Fibroblast of lung (primary cell): ENCODE results near the gene DGAT2. TPM values are rescaled to one million over a fixed set of nuclear protein-coding genes. Genes with fewer than 3 reads are reported as not detected.
A peak's percentile ranks its signal among the peaks of the same experiment; 100 is the strongest.

Experiments used
- DNase-seq, 2 donors: peaks; one replicate each; pipeline versions ENCODE4 v3.0.0 to v3.0.0-alpha.2; 2010; ENCODE audit warnings: low read depth in 2 of 2
- H2AFZ ChIP-seq: 2 replicates; pipeline ENCODE4 v1.5.1; 2012; ENCODE audit warnings: low read length, control low read depth, inconsistent platforms
- H3K27ac ChIP-seq: 2 replicates; pipeline ENCODE4 v1.5.1; 2011; ENCODE audit warnings: low read length, control low read depth; ENCODE audit not compliant: insufficient read depth
- H3K27me3 ChIP-seq: 2 replicates; pipeline ENCODE4 v1.5.1; 2011; ENCODE audit warnings: mild to moderate bottlenecking, low read length; ENCODE audit not compliant: control insufficient read depth, insufficient read depth
- H3K36me3 ChIP-seq: 2 replicates; pipeline ENCODE4 v1.5.1; 2011; ENCODE audit warnings: low read length; ENCODE audit not compliant: control insufficient read depth, insufficient read depth
- H3K4me1 ChIP-seq: 2 replicates; pipeline ENCODE4 v1.5.1; 2011; ENCODE audit warnings: low read length; ENCODE audit not compliant: control insufficient read depth, insufficient read depth; ENCODE audit errors: extremely low read depth
- H3K4me2 ChIP-seq: 2 replicates; pipeline ENCODE4 v1.5.1; 2011; ENCODE audit warnings: low read length, control low read depth; ENCODE audit not compliant: insufficient read depth; ENCODE audit errors: extremely low read depth
- H3K4me3 ChIP-seq, 4 experiments: fragments of 200-600 bp in 1 of 4; sonication (generic) in 1 of 4; replicated peaks in 1 of 4; 2 replicates each; pipeline ENCODE4 v1.5.1; 2011 to 2016; ENCODE audit warnings: low read length in 4 of 4, low read depth in 3 of 4, mild to moderate bottlenecking in 3 of 4, control low read depth in 2 of 4, inconsistent platforms in 1 of 4, mixed read lengths in 1 of 4; ENCODE audit not compliant: insufficient read depth in 1 of 4; ENCODE audit errors: control extremely low read depth in 1 of 4
- H3K79me2 ChIP-seq: 2 replicates; pipeline ENCODE4 v1.5.1; 2012; ENCODE audit warnings: mild to moderate bottlenecking, low read length, inconsistent platforms; ENCODE audit not compliant: control insufficient read depth, insufficient read depth
- H3K9ac ChIP-seq: 2 replicates; pipeline ENCODE4 v1.5.1; 2011; ENCODE audit warnings: mild to moderate bottlenecking, low read length, control low read depth; ENCODE audit not compliant: insufficient read depth
- H3K9me3 ChIP-seq: 2 replicates; pipeline ENCODE4 v1.5.1; 2012; ENCODE audit warnings: low read depth, low read length; ENCODE audit not compliant: control insufficient read depth, insufficient read depth
- H4K20me1 ChIP-seq: 2 replicates; pipeline ENCODE4 v1.5.1; 2011; ENCODE audit warnings: low read length; ENCODE audit not compliant: control insufficient read depth, insufficient read depth; ENCODE audit errors: extremely low read depth
- CTCF ChIP-seq, 2 donors: IDR thresholded peaks in 1 of 2; conservative IDR thresholded peaks in 1 of 2; 1 replicate in 1 of 2; 2 replicates in 1 of 2; pipeline ENCODE4 v1.5.1; 2011 to 2012; ENCODE audit warnings: low read length in 2 of 2, control low read depth in 1 of 2, inconsistent platforms in 1 of 2, low read depth in 1 of 2, mild to moderate bottlenecking in 1 of 2
- EZH2 ChIP-seq: IDR thresholded peaks from 2 replicates; pipeline ENCODE4 v1.5.1; 2012; ENCODE audit warnings: low read length, control low read depth, mild to moderate bottlenecking; ENCODE audit errors: missing control alignments
- polyA plus RNA-seq, 2 donors: library from polyadenylated mRNA; depleted of rRNA in 1 of 2; stranded (reverse) in 1 of 2; unstranded in 1 of 2; fragments of >200 nt; gene quantifications; 2 replicates each; pipeline ENCODE4 v1.2.1, GENCODE V29; 2011 to 2012; ENCODE audit warnings: missing spikeins in 1 of 2
- total RNA-seq: library from RNA; depleted of rRNA; stranded (reverse); fragments of >200 nt; gene quantifications from 2 replicates; pipeline ENCODE4 v1.2.1, GENCODE V29; 2014

The DGAT2 gene
- total and polyA plus RNA-seq, 2 donors (not counting 1 experiment from before 2014, with no cell fraction given): 0.32 to 1.3 TPM

GRCh38 chr11:75733071-75733430 is 35.5 kb upstream of the DGAT2 start:
- Histone ChIP-seq H3K4me3 (no peak overlapping the region), H3K79me2 (no peaks in the 10 kb centered on the region), H3K9ac (no peak overlapping the region), H3K9me3 (no peaks in the 10 kb centered on the region), H4K20me1 (no peaks in the 10 kb centered on the region), H3K4me1 (no peaks in the 10 kb centered on the region), H2AFZ (no peak overlapping the region), H3K4me2 (no peak overlapping the region), H3K36me3 (no peaks in the 10 kb centered on the region), H3K27me3 (peaks cover 12% of the 10 kb centered on the region), H3K27ac (no peak overlapping the region)
- DNase-seq: no peak
- TF ChIP-seq CTCF (conservative IDR thresholded peaks at IDR 0.05 in 1 of 2, IDR thresholded peaks at IDR 0.05 in 1 of 2; ENCODE audit: low read depth in 1 of 2, low read length in 2 of 2) (no peak), EZH2 (no peak)

- Histone ChIP-seq H3K4me2 (no peak overlapping the region), H3K4me1 (no peaks in the 10 kb centered on the region), H4K20me1 (no peaks in the 10 kb centered on the region), H3K4me3 (no peak overlapping the region), H3K9me3 (no peaks in the 10 kb centered on the region), H3K79me2 (no peaks in the 10 kb centered on the region), H3K27ac (no peak overlapping the region), H3K36me3 (no peaks in the 10 kb centered on the region), H3K27me3 (peaks cover 12% of the 10 kb centered on the region), H2AFZ (no peak overlapping the region), H3K9ac (no peak overlapping the region)
- peak in 1 of 2 donors; percentile 70 for DNase-seq
- TF ChIP-seq CTCF (conservative IDR thresholded peaks at IDR 0.05 in 1 of 2, IDR thresholded peaks at IDR 0.05 in 1 of 2; ENCODE audit: low read depth in 1 of 2, low read length in 2 of 2): no peak
- no peak for TF ChIP-seq EZH2
Measured at GRCh38 chr11:75733431-75734107, 35.0 kb upstream of the DGAT2 start.

- H3K4me3 ChIP-seq: no peak overlapping the region
- no peak for DNase-seq
- H3K79me2 ChIP-seq: no peaks in the 10 kb centered on the region
- no peaks in the 10 kb centered on the region for H4K20me1 ChIP-seq
- no peaks in the 10 kb centered on the region for H3K36me3 ChIP-seq
- TF ChIP-seq CTCF (conservative IDR thresholded peaks at IDR 0.05 in 1 of 2, IDR thresholded peaks at IDR 0.05 in 1 of 2; ENCODE audit: low read depth in 1 of 2, low read length in 2 of 2) (no peak), EZH2 (no peak)
- H2AFZ ChIP-seq: no peak overlapping the region
- no peak overlapping the region for H3K4me2 ChIP-seq
- H3K27ac ChIP-seq: no peak overlapping the region
- no peaks in the 10 kb centered on the region for H3K4me1 ChIP-seq
- H3K9ac ChIP-seq: no peak overlapping the region
- H3K9me3 ChIP-seq: no peaks in the 10 kb centered on the region
- peaks cover 12% of the 10 kb centered on the region for H3K27me3 ChIP-seq
Measured at GRCh38 chr11:75734491-75735180, 33.9 kb upstream of the DGAT2 start.
